Bronchus fibroblast of lung (primary cell): ENCODE results near the gene POLN. TPM values are rescaled to one million over a fixed set of nuclear protein-coding genes. Genes with fewer than 3 reads are reported as not detected.

ENCODE experiments used
- total RNA-seq: library from RNA; depleted of rRNA; stranded (reverse); fragments of >200 nt; gene quantifications from 2 replicates; pipeline ENCODE4 v1.2.3, GENCODE V29; 2015

The POLN gene
- total RNA-seq: 0.59 and 2.0 TPM in 2 replicates

DNA sequence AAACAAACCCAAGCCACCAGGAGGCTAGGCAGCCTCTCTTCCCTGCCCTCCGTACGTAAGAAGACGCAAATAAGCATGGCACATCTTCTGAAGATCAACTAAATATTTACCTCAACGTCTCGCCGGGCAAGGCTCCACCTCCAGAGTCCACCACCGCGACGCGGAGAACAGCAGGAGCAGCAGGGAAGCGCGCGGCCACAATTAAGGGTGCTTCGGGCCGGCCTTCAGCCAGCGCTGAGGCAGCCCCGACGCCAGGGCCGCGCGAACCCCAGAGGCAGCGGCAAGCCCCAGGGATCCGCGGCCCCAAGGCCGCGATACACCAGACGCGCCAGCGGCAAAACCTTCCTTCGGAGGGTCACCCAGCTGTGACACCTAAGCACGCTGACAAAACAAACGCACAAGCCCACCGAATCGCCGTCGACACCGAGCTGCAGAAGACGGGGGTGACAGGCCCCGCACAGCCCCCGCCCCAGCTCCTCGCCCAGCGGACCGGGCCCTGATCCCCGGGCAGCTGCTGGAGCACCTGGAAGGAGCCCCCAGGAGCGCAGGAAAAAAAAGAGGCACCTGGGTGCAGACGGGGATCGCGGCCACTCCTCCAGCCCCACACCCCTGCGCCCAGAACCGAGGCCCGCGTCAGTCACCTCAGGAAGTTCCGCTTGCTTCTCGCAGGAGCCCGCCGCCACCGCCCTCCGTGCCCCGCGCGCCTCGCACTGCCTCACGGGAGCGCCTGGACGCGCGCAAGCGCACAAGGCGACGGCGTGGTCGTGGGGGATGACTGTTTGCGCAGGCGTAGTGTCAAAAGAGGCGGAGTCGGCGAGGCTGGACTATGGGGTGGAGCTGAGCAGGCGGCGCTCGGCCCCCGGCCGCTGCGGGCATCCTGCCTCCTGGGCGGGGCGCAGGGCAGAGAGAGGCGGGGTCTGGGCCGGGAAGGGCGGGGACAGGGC lies at the start of gene POLN, which contains the start of gene HAUS3:
Gene POLN (minus strand): TSS at position 712 of the 944 bp plus-strand sequence. CDS start 12,890 bp downstream, outside the sequence.
Gene HAUS3 (minus strand): TSS at position 712 of the 944 bp plus-strand sequence. CDS start 1,175 bp downstream, outside the sequence.

GRCh38 chr4:2261853-2262144 lies 19.9 kb upstream of the POLN start, which contains the start of gene MXD4:
MXD4 (minus strand) TSS chr4:2262109; CDS start chr4:2261980, 129 bp downstream.

GRCh38 chr4:2059046-2059725 lies 182.7 kb downstream of the POLN start, which contains the start of gene NAT8L:
NAT8L (plus strand) TSS chr4:2059327; CDS start chr4:2059512, 185 bp downstream.

Other genes starting within 250 kb of the POLN start
- gene NELFA, start 233.1 kb downstream of the POLN start, total RNA-seq: 18.3 and 19.9 TPM in 2 replicates
- under 0.01 TPM in 1 of 2 replicates, not detected in the other for gene NAT8L, start 182.8 kb downstream of the POLN start, total RNA-seq
- 6.5 and 9.8 TPM in 2 replicates for gene HAUS3, start within 50 bp of the POLN start, total RNA-seq
- 56.3 and 58.1 TPM in 2 replicates for gene MXD4, start 20.0 kb upstream of the POLN start, total RNA-seq
- 2.8 and 5.4 TPM in 2 replicates for gene ZFYVE28, start 176.5 kb upstream of the POLN start, total RNA-seq
- not detected in 2 replicates for gene CFAP99, start 176.8 kb upstream of the POLN start, total RNA-seq
- 39.5 and 40.2 TPM in 2 replicates for gene RNF4, start 227.0 kb upstream of the POLN start, total RNA-seq